Smooth muscle cell (in vitro differentiated cells): Measurements from ENCODE around the gene LRP3. TPM values are rescaled to one million over a fixed set of nuclear protein-coding genes. Genes with fewer than 3 reads are reported as not detected.

Experiments
- DNase-seq: peaks from one replicate; lab custom pipeline; 2025; ENCODE audit not compliant: unreplicated experiment; lab: John Stamatoyannopoulos, UW
- H2AFZ ChIP-seq: fragments of 200-600 bp; sonication (generic); 2 replicates; pipeline ENCODE4 v1.6.0; 2016; ENCODE audit warnings: antibody characterized with exemption, low read depth, mild to moderate bottlenecking
- H3F3A ChIP-seq: fragments of 200-600 bp; sonication (generic); 2 replicates; pipeline ENCODE4 v1.6.0; 2017; ENCODE audit warnings: antibody characterized with exemption, low read depth
- H3K27ac ChIP-seq: fragments of 200-600 bp; sonication (generic); 2 replicates; pipeline ENCODE4 v1.5.1; 2016; ENCODE audit warnings: low read depth, mild to moderate bottlenecking
- H3K27me3 ChIP-seq: fragments of 200-600 bp; sonication (generic); 2 replicates; pipeline ENCODE4 v1.6.1; 2016; ENCODE audit warnings: low read depth, mild to moderate bottlenecking
- H3K36me3 ChIP-seq: fragments of 200-600 bp; sonication (generic); 2 replicates; pipeline ENCODE4 v1.5.1; 2016; ENCODE audit warnings: low read depth
- H3K4me1 ChIP-seq: fragments of 200-600 bp; sonication (generic); 2 replicates; pipeline ENCODE4 v1.5.1; 2016; ENCODE audit warnings: low read depth
- H3K4me2 ChIP-seq: fragments of 200-600 bp; sonication (generic); 2 replicates; pipeline ENCODE4 v1.6.0; 2016; ENCODE audit warnings: mild to moderate bottlenecking
- H3K4me3 ChIP-seq: fragments of 200-600 bp; sonication (generic); 2 replicates; pipeline ENCODE4 v1.5.1; 2016; ENCODE audit warnings: mild to moderate bottlenecking
- H3K79me2 ChIP-seq: fragments of 200-600 bp; sonication (generic); 2 replicates; pipeline ENCODE4 v1.6.0; 2016; ENCODE audit warnings: low read depth, mild to moderate bottlenecking
- H3K9ac ChIP-seq: fragments of 200-600 bp; sonication (generic); 2 replicates; pipeline ENCODE4 v1.6.0; 2016; ENCODE audit warnings: low read depth
- H3K9me3 ChIP-seq: fragments of 200-600 bp; sonication (generic); replicated peaks from 2 replicates; pipeline ENCODE4 v1.5.1; 2016; ENCODE audit warnings: low read depth
- H4K20me1 ChIP-seq: fragments of 200-600 bp; sonication (generic); 2 replicates; pipeline ENCODE4 v1.6.0; 2016; ENCODE audit warnings: low read depth
- CTCF ChIP-seq: fragments of 200-600 bp; sonication (generic); IDR thresholded peaks from 2 replicates; pipeline ENCODE4 v1.5.1; 2017; ENCODE audit warnings: borderline replicate concordance, mild to moderate bottlenecking, antibody characterized with exemption; ENCODE audit not compliant: insufficient read depth, poor library complexity, severe bottlenecking
- WGBS: methylation state at CpG from one replicate; pipeline ENCODE4 v1.1.7; 2016; ENCODE audit warnings: low lambda C conversion rate; 5-methylcytosine and 5-hydroxymethylcytosine counted together
- polyA plus RNA-seq: library from polyadenylated mRNA; unstranded; fragments of >200 nt; fragmentation: Nextera tagmentation; extraction: Ambion mirVana; gene quantifications from 2 replicates; pipeline ENCODE4 v1.2.1, GENCODE V29; 2016
- total RNA-seq: library from RNA; depleted of rRNA; stranded (reverse); fragments of >200 nt; gene quantifications from 2 replicates; pipeline ENCODE4 v1.2.3, GENCODE V29; 2014

LRP3 gene
- total and polyA plus RNA-seq, 2 experiments from 2014 or later = 13.5 to 30.5 TPM

GRCh38 chr19:33168528-33168927 lies 25.6 kb upstream of the LRP3 start:
- no peak for DNase-seq
- H3K4me1 ChIP-seq = peaks cover 5% of the 10 kb centered on the region
- no peaks in the 10 kb centered on the region for H3K36me3 ChIP-seq
- H3F3A ChIP-seq = no peaks in the 10 kb centered on the region
- no peaks in the 10 kb centered on the region for H3K79me2 ChIP-seq
- no peaks in the 10 kb centered on the region for H3K9me3 ChIP-seq
- no peak for TF ChIP-seq CTCF
- H3K27ac ChIP-seq = no peak overlapping the region
- no peak overlapping the region for H2AFZ ChIP-seq
- no peak overlapping the region for H3K4me3 ChIP-seq
- WGBS = 93% methylated on average over 1 of the region's 1 CpG
- H3K9ac ChIP-seq = no peak overlapping the region
- H3K27me3 ChIP-seq = no peaks in the 10 kb centered on the region
- no peak overlapping the region for H3K4me2 ChIP-seq
- H4K20me1 ChIP-seq = peaks cover 4% of the 10 kb centered on the region

- Histone ChIP-seq H3K4me1 (peaks cover 13% of the 10 kb centered on the region), H4K20me1 (peaks cover 4% of the 10 kb centered on the region), H3K4me2 (no peak overlapping the region), H3K9ac (no peak overlapping the region), H3K79me2 (peaks cover 13% of the 10 kb centered on the region), H3F3A (peaks cover 5% of the 10 kb centered on the region), H2AFZ (no peak overlapping the region), H3K27me3 (no peaks in the 10 kb centered on the region), H3K9me3 (no peaks in the 10 kb centered on the region), H3K36me3 (no peaks in the 10 kb centered on the region), H3K4me3 (no peak overlapping the region), H3K27ac (no peak overlapping the region)
- TF ChIP-seq CTCF = no peak
- 96% methylated on average over 1 of the region's 1 CpG for WGBS
- no peak for DNase-seq
These were observed 22.8 kb upstream of the LRP3 start for GRCh38 chr19:33171222-33171795.

GRCh38 chr19:33171916-33172359 lies 22.2 kb upstream of the LRP3 start:
- H4K20me1 ChIP-seq = peaks cover 4% of the 10 kb centered on the region
- H2AFZ ChIP-seq = no peak overlapping the region
- H3K9me3 ChIP-seq = no peaks in the 10 kb centered on the region
- WGBS = 66% methylated on average over 6 of the region's 6 CpGs
- H3K9ac ChIP-seq = no peak overlapping the region
- peaks cover 7% of the 10 kb centered on the region for H3F3A ChIP-seq
- H3K27ac ChIP-seq = peak overlapping the region; percentile 15
- H3K27me3 ChIP-seq = no peaks in the 10 kb centered on the region
- no peak for DNase-seq
- H3K4me2 ChIP-seq = no peak overlapping the region
- no peak for TF ChIP-seq CTCF
- H3K79me2 ChIP-seq = peaks cover 13% of the 10 kb centered on the region
- H3K4me1 ChIP-seq = peaks cover 13% of the 10 kb centered on the region
- H3K36me3 ChIP-seq = no peaks in the 10 kb centered on the region
- no peak overlapping the region for H3K4me3 ChIP-seq

- H2AFZ ChIP-seq = no peak overlapping the region
- no peak for DNase-seq
- no peak overlapping the region for H3K27ac ChIP-seq
- H3K9me3 ChIP-seq = no peaks in the 10 kb centered on the region
- 76% methylated on average over 5 of the region's 5 CpGs for WGBS
- H3K4me3 ChIP-seq = no peak overlapping the region
- H4K20me1 ChIP-seq = peaks cover 4% of the 10 kb centered on the region
- H3K27me3 ChIP-seq = no peaks in the 10 kb centered on the region
- no peak overlapping the region for H3K9ac ChIP-seq
- H3K4me2 ChIP-seq = no peak overlapping the region
- no peak for TF ChIP-seq CTCF
- no peaks in the 10 kb centered on the region for H3K36me3 ChIP-seq
- peaks cover 13% of the 10 kb centered on the region for H3K79me2 ChIP-seq
- H3F3A ChIP-seq = peaks cover 15% of the 10 kb centered on the region
- H3K4me1 ChIP-seq = peaks cover 17% of the 10 kb centered on the region
These were observed 19.9 kb upstream of the LRP3 start for GRCh38 chr19:33174186-33174585.
